ENCODE data around the gene MICAL2. TPM values are rescaled to one million over a fixed set of nuclear protein-coding genes. Genes with fewer than 3 reads are reported as not detected.

The MICAL2 gene
- total and polyA plus RNA-seq, 2 donors (not counting 1 experiment from before 2014, with no cell fraction given): 0.32 to 0.40 TPM

- Histone ChIP-seq H3K27ac (ENCODE audit: low read length in 2 of 2) (no peak overlapping the region), H4K20me1 (ENCODE audit: control insufficient read depth, insufficient read depth, low read length, poor library complexity, severe bottlenecking) (no peaks in the 10 kb centered on the region), H3K4me2 (replicated peaks; ENCODE audit: low read depth, low read length, poor library complexity, severe bottlenecking) (no peak overlapping the region), H3K4me1 (ENCODE audit: control insufficient read depth in 2 of 2, insufficient read depth in 2 of 2, low read length in 2 of 2) (peaks cover 0 to 5% of the 10 kb centered on the region in 2 donors), H3K79me2 (ENCODE audit: control insufficient read depth, insufficient read depth, low read length) (no peaks in the 10 kb centered on the region), H2AFZ (ENCODE audit: insufficient read depth, low read depth, low read length, poor library complexity, severe bottlenecking) (no peak overlapping the region), H3K9ac (ENCODE audit: low read length) (no peak overlapping the region), H3K4me3 (ENCODE audit: control extremely low read depth in 1 of 5, extremely low read depth in 1 of 5, insufficient read depth in 1 of 5, low read depth in 2 of 5, low read length in 4 of 5) (no peak overlapping the region), H3K27me3 (replicated peaks in 1 of 4; ENCODE audit: control extremely low read depth in 1 of 4, control insufficient read depth in 3 of 4, insufficient read depth in 4 of 4, low read length in 3 of 4) (peaks cover 0 to 10% (median 0%) of the 10 kb centered on the region in 4 experiments), H3K9me3 (ENCODE audit: control extremely low read depth in 1 of 3, control insufficient read depth in 2 of 3, insufficient read depth in 1 of 3, low read length in 2 of 3) (no peaks in the 10 kb centered on the region), H3K36me3 (replicated peaks in 1 of 2; ENCODE audit: control extremely low read depth in 1 of 2, control insufficient read depth in 1 of 2, extremely low read depth in 1 of 2, insufficient read depth in 2 of 2, low read length in 1 of 2) (no peaks in the 10 kb centered on the region)
- peaks cover 36% of the 10 kb centered on the region for H3K27me3 Mint-ChIP-seq
- H3K4me3 Mint-ChIP-seq: no peak overlapping the region
- WGBS (ENCODE audit: insufficient coverage): 20% methylated on average over 9 of the region's 10 CpGs
- DNase-seq: no peak
- no peak for TF ChIP-seq CTCF (IDR thresholded peaks at IDR 0.05)
- no peak for TF ChIP-seq EZH2 (IDR thresholded peaks at IDR 0.05; ENCODE audit: borderline replicate concordance, insufficient read depth, low read depth, low read length, poor library complexity, severe bottlenecking)
- peaks cover 7% of the 10 kb centered on the region for H3K4me1 Mint-ChIP-seq
- POLR2A ChIA-PET: no interaction called here
- H3K9me3 Mint-ChIP-seq (ENCODE audit: insufficient read depth): no peaks in the 10 kb centered on the region
- intact Hi-C loops (cut with micrococcal nuclease): no loop called here
- no peak overlapping the region for H3K27ac Mint-ChIP-seq
- CTCF ChIA-PET: no interaction called here
- no peak for ATAC-seq (ENCODE audit: low read depth)
Measured at GRCh38 chr11:12216671-12217374, 106.4 kb downstream of the MICAL2 start.

GRCh38 chr11:12217879-12218278 is 107.5 kb downstream of the MICAL2 start:
- Histone ChIP-seq H3K27ac (ENCODE audit: low read length in 2 of 2) (no peak overlapping the region), H2AFZ (ENCODE audit: insufficient read depth, low read depth, low read length, poor library complexity, severe bottlenecking) (no peak overlapping the region), H3K4me2 (replicated peaks; ENCODE audit: low read depth, low read length, poor library complexity, severe bottlenecking) (no peak overlapping the region), H3K27me3 (replicated peaks in 1 of 4; ENCODE audit: control extremely low read depth in 1 of 4, control insufficient read depth in 3 of 4, insufficient read depth in 4 of 4, low read length in 3 of 4) (peaks cover 0 to 10% (median 0%) of the 10 kb centered on the region in 4 experiments), H3K79me2 (ENCODE audit: control insufficient read depth, insufficient read depth, low read length) (no peaks in the 10 kb centered on the region), H4K20me1 (ENCODE audit: control insufficient read depth, insufficient read depth, low read length, poor library complexity, severe bottlenecking) (no peaks in the 10 kb centered on the region), H3K36me3 (replicated peaks in 1 of 2; ENCODE audit: control extremely low read depth in 1 of 2, control insufficient read depth in 1 of 2, extremely low read depth in 1 of 2, insufficient read depth in 2 of 2, low read length in 1 of 2) (no peaks in the 10 kb centered on the region), H3K4me3 (ENCODE audit: control extremely low read depth in 1 of 5, extremely low read depth in 1 of 5, insufficient read depth in 1 of 5, low read depth in 2 of 5, low read length in 4 of 5) (no peak overlapping the region), H3K9me3 (ENCODE audit: control extremely low read depth in 1 of 3, control insufficient read depth in 2 of 3, insufficient read depth in 1 of 3, low read length in 2 of 3) (no peaks in the 10 kb centered on the region), H3K9ac (ENCODE audit: low read length) (no peak overlapping the region), H3K4me1 (ENCODE audit: control insufficient read depth in 2 of 2, insufficient read depth in 2 of 2, low read length in 2 of 2) (peaks cover 0 to 5% of the 10 kb centered on the region in 2 donors)
- Mint-ChIP-seq H3K4me3 (no peak overlapping the region), H3K9me3 (ENCODE audit: insufficient read depth) (no peaks in the 10 kb centered on the region), H3K4me1 (peaks cover 7% of the 10 kb centered on the region), H3K27me3 (peaks cover 36% of the 10 kb centered on the region), H3K27ac (no peak overlapping the region)
- ATAC-seq (ENCODE audit: low read depth): no peak
- DNase-seq: no peak
- ChIA-PET CTCF (no interaction called here), POLR2A (no interaction called here)
- intact Hi-C loops (cut with micrococcal nuclease): no loop called here
- WGBS (ENCODE audit: insufficient coverage): 94% methylated on average over 3 of the region's 4 CpGs
- no peak for TF ChIP-seq CTCF (IDR thresholded peaks at IDR 0.05)
- TF ChIP-seq EZH2 (IDR thresholded peaks at IDR 0.05; ENCODE audit: borderline replicate concordance, insufficient read depth, low read depth, low read length, poor library complexity, severe bottlenecking): no peak

Data from B cell (primary cell).